Coronary artery (tissue), 2 donors: Measurements from ENCODE around the gene PIGU.
A peak's percentile ranks its signal among the peaks of the same experiment; 100 is the strongest.
"Not testable (repeated sequence)": the region's sequence is repeated elsewhere in the genome, so short reads cannot be mapped to it uniquely, and the experiment has no call there.

Source experiments
- DNase-seq: peaks from one replicate; pipeline ENCODE4 v3.0.0-alpha.2; 2017; ENCODE audit warnings: low spot score
- H3K27ac ChIP-seq, 2 donors: fragments of 200-600 bp; sonication (generic); one replicate each; pipeline ENCODE4 v1.5.1; 2016 to 2019
- H3K4me3 ChIP-seq: fragments of 200-600 bp; sonication (generic); 2 replicates; pipeline ENCODE4 v1.5.1; 2016; ENCODE audit warnings: mild to moderate bottlenecking, moderate library complexity
- CTCF ChIP-seq: fragments of 200-600 bp; sonication (generic); IDR thresholded peaks from one replicate; pipeline ENCODE4 v1.5.1; 2019; ENCODE audit warnings: antibody characterized with exemption

PIGU gene

GRCh38 chr20:34618676-34619075 is 58.2 kb downstream of the PIGU start:
- no peak for TF ChIP-seq CTCF
- no peak for DNase-seq
- H3K27ac ChIP-seq, result no peak overlapping the region
- no peak overlapping the region for H3K4me3 ChIP-seq

- DNase-seq, H3K27ac ChIP-seq, H3K4me3 ChIP-seq: not testable (repeated sequence)
Measured at GRCh38 chr20:34616913-34617312, 60.0 kb downstream of the PIGU start.

GRCh38 chr20:34615477-34615876 is 61.4 kb downstream of the PIGU start:
- TF ChIP-seq CTCF, result no peak
- DNase-seq, result no peak
- Histone ChIP-seq H3K4me3 (no peak overlapping the region), H3K27ac (no peak overlapping the region)

GRCh38 chr20:34611976-34612375 is 64.9 kb downstream of the PIGU start:
- DNase-seq, H3K27ac ChIP-seq, H3K4me3 ChIP-seq: not testable (repeated sequence)

- DNase-seq, result no peak
- no peak for TF ChIP-seq CTCF
- peak overlapping the region in 1 of 2 donors; percentile 47 for H3K27ac ChIP-seq
- H3K4me3 ChIP-seq, result no peak overlapping the region
Measured at GRCh38 chr20:34607066-34607465, 69.8 kb downstream of the PIGU start.

- TF ChIP-seq CTCF, result no peak
- DNase-seq, result no peak
- H3K4me3 ChIP-seq, result peak overlapping the region; percentile 35
- peak overlapping the region; percentile 53 to 70 for H3K27ac ChIP-seq
Measured at GRCh38 chr20:34604980-34605788, 71.7 kb downstream of the PIGU start.

- Histone ChIP-seq H3K4me3 (no peak overlapping the region), H3K27ac (peak overlapping the region; percentile 63 to 87)
- no peak for TF ChIP-seq CTCF
- no peak for DNase-seq
Measured at GRCh38 chr20:34600892-34601653, 75.8 kb downstream of the PIGU start.
